ENCODE measurements around the gene FARS2.

Gene FARS2

DNA sequence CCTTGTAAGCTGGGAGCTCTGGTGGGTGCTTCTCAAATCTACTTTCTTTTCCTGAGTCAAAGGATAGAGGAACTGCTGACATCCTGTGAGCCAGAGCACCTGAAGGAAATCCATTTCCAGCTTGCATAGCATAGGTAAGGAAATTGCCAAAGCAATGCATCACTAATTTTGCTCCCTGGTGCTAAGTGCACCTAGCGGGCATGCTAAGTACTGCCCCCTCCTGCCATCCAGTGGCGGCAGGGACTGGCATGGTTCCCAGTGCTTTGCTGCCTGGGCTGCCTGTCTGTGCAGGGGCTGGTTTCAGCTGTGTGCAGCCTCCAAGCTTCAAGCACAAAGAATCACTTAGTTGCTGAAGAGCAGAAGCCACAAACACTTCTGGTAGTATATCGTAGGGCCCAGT, 63.9 kb downstream of the FARS2 start:
- DNase-seq: no peak

DNA sequence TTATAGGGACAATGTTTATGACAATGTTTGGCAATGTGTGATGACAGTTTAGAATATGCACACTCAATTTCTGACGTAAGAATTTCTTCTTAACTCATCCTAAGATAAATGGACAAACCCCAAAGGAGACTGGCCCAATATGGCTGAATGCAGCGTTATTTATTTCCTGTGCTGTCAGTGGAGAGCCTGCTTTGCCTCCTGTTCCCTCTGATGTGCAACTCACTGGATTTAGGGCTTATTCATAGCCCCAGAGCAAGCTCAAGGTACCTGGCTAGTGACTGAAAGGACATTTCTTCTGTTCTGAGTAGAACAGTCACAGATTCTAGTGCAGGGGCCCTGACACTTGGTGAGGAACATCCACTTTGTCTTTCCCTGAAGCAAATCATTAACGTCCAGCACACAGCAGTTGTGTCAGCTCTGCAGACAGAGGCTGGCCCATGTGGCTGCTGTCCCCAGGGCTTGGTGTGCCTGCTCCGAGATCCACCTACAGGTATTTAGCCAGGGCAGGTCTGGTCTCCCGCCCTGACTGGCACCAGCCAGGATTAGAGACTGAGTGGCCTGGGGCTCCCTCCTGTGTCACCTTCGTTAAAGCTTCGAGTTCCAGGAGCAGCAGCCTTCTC, 64.8 kb downstream of the FARS2 start:
- no peak for DNase-seq

DNA sequence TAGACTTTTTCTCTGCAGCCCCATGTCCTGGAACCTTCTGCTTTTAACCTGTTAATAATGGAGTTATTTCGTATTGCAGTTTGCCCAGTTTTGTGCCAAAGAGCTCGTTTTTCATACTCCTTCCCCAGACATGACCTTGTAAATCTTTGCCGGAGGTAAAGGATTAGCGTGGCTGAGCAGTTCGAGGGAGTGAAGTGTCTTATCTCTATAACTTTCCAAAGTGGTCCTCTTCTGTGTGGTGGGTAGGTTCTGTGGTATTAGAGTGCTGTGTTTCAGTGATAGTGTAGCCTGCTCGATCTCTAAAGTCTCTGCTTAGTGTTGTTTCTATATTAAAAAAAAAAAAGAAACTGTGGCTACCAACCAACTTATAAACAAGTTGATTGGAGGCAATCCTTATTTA, 67.5 kb downstream of the FARS2 start:
- DNase-seq: no peak

DNA sequence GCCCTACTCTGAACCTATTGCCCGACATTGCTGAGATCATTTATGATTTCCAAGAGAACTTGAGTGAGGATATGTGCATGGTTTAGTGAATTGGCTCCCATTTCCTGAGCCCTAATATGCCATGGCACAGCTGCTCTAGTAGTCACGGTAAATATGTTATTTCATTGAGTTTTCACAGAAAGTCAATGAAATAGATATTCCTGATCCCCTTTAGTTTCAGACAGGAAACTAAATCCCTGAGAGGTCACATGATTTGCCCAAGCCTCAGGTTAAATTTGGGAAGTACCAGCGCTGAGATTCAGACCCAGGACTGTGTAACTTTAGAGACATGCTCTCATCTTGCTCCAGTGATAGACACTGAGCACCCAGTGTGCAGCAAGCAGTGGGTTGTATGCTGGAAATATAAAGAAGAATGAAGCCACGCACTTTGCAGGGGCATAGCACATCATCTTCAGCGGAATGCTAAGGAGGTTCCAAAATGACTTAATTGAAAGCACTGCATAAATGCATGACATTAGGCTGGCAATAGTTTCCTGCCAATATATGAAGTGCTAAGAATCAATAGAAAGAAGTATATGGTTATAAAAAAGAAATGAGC, 70.6 kb downstream of the FARS2 start:
- DNase-seq: no peak

DNA sequence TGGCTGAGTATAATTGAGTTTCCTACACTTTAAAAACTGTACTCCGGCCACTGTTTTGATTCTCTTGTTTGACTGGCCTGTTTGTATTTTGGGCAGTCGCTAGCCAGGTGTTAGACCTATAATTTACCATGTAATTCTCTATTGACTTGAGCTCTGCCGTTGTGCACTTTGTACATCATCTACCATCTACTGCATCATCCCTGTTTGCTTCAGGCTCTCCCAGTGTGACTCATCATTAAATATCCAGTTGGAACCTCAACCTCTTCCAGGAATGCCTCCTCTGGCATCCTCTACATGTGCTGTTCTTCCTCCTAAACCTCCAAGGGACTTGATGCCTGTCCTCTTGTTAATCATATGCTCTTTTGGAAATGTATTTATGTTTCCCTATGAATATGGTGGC, 72.3 kb downstream of the FARS2 start:
- no peak for DNase-seq

DNA sequence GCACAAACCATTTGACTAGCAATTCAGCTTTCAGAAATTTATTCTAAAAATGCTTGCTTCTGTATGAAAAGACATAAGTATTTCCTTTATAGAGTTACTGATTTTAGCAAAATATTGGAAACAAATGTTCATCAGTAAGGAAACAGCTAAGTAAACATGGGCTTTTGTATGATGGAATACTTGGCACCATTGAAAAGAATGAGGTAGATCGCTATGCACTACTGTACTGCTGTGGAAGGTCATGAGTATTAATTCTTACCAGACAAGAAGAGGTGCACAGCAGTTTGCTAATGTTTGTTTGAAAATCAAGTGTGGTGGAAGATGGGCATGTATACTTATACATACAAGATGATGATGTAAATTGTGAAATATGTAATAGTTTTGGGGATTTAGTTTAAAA, 73.0 kb downstream of the FARS2 start:
- DNase-seq: no peak

DNA sequence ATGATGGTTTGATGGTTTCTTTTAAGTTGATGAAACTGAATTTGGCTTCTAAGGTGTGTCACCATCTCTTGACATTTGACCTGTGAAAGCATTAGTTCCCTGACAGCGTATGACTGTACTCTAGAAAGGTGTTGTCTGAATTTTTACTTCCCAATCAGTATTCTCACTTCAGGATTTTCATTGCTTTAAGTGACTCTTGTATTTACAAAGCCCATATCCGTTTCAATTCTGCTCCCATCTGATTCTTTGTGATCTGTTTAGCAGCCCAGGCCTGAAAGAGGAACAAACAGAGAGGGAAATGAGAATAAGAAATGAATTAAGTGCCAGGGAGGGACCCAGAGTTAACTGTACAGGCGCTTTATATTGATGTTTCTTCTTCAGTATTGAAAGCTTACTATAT, 73.7 kb downstream of the FARS2 start:
- DNase-seq: no peak

DNA sequence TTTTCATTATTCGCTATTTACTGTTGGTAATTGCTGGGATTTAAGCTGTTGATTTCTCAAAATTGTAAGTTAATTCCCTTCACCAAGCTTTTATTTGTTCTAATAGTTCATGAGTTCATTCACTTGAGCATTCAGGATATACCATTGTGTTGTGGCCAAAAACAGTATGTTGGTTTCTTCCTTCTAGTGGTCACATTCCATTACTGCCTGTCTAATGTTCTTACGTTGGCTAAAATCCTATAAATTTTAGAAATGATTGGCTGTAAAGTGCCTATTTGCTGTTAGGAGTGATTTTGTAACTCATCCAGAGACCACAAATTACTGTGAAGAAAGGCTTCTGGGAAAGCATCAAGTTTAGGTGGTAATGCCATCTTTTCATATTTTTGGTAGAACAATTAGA, 76.3 kb downstream of the FARS2 start:
- no peak for DNase-seq

DNA sequence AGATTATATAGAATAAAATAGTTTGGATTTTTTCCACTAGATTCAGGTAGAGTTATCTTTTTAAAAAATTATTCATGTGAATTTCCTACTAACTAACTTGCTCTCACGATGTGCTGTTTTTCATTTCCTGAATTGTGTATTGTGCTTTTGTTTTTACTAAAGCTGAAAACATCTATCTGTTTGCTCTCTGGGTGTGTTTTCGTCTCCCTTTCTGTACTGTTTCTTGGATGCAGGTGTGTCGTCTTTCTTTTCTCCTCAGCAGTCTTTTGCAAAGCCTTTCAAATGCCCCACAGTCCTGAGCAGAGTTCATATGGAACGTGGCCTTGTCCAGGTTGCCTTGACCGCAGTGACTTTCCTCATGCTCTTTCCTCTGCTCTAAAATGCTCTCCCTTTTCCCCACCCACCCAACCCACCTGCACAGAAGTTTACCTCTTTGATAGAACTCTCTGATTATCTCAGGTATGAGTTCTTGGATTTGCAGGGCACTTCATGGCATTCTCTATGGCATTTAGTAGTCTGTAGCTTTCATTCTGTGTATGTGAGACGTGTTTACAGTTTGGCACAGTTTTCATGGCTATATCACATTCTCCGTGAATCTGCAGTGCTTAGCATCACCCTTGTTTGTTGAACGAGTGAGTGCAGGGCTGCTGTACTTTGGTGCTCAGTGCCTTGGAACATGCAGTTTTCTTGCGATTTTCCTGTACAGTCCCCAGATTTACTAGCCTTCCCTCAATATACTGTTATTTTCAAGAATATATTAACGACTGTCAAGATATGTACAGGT, 77.1 kb downstream of the FARS2 start:
- no peak for DNase-seq

DNA sequence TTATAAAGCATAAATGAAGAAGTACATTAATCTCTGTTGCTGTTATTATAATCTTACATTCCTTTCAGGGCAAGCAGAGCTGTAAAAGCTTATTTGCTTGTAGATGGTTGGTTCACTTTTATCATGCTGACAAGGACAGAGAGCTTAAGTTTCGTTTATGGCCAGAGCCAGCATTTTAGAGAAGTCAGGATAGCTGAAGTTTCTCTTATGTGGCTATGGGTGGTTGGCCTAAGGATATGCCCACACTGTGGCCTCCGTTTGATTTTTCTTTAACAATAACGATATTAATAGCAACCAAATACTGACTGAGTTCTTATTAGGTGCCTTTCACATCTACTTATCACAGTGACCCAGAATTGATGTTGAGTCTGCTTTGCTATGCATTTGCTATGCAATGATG, 78.5 kb downstream of the FARS2 start:
- DNase-seq: no peak

DNA sequence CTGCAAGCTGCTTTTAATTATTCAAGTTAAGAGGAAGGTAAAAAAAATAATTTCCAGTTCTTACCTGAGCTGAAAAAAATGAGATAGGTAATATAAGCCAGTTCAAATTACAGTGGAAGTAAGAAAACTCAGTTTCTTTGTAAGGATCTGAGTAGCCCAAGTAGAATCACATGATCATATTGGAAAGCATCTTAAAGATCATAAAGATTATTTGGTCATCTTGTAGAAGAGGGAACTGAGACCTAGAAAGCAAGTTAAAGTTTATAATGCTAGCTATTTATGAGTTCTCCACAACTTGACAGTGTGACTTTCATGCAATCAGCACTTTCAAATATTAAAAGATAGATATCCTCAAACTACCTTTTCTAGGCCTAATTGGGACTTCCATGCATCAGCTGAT, 80.5 kb downstream of the FARS2 start:
- DNase-seq: no peak

DNA sequence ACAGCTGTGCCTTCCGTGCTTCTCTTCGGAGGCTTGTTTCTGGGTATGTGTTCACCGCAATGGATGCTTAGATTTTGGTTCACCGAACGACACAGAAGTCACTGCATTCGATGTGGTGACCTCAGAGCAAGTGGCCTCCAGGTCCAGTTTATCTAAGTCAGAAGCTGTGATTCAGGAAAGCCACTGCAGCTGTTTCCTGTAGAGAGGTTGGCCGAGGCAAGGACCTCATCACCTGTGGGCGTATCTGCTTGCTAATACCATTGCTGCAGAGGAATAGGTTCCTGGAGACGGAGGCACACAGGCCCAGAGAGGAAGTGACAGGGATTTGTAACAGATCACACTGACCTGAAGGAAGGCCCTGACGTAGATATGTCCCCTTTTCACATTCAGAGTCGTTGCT, 82.7 kb downstream of the FARS2 start:
- no peak for DNase-seq

DNA sequence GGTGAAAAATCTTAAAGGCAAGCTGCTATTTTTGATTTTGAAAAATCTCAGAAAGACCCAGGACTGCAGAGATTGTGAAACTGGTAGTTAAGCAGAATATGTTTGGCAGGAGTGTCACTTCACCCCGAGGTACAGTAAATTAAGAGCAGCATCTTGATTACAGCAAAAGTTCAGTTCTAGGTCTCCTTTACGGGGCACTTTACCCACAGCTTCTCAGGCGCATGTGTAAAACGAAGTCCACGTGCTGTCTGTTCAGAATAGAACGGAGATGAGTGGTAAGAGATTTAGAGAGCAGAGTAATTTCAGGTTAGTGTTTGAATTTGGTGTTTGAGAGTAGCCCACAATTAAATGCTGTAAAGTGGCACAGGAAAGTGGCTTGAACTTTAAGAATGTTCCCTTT, 84.0 kb downstream of the FARS2 start:
- DNase-seq: no peak

DNA sequence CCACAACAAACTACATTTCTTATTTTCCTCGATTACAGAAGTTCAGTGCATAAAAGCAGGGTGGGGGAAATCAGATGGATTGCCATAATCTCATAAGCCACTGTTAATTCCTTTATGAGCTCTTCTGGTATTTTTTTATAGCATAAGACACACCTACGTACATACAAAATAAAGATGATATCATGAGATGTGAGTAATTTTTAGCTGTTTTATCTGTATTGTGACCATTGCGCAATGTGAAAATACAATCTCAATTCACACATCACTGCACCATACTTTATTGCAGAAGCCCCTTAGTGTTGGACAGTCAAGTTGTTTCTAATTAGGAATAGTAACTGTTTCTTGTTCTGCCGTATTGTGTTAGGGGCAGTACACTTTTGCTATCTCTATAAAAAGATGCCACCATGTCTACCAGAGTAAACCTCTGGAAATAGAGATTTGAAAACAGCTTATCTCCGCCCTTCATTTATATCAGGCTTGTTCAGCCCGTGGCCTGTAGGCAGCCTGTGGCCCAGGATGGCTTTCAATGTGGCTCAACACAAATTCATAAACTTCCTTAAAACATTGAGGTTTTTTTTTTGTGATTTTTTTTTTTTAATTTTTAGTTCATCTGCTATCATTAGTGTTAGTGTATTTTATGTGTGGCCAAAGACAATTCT, 90.4 kb downstream of the FARS2 start:
- no peak for DNase-seq

DNA sequence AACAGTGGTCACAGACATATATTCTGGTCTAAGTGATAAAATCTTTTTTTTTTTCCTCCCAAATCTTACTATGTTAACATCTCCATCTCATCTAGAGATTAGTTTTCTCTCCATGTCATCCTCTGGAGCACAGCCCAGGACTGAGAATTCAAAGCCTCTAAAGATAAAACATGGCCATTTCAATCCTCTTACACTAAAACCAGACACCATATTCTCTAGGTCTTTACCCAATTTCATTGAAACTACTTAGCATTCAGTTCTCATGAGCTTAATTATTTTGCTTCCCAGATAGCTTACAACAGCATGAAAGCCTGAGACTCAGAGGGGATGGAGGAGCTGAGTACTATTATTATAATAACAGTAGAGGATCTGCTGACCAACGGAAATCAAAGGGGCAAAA, 92.7 kb downstream of the FARS2 start:
- DNase-seq: no peak

DNA sequence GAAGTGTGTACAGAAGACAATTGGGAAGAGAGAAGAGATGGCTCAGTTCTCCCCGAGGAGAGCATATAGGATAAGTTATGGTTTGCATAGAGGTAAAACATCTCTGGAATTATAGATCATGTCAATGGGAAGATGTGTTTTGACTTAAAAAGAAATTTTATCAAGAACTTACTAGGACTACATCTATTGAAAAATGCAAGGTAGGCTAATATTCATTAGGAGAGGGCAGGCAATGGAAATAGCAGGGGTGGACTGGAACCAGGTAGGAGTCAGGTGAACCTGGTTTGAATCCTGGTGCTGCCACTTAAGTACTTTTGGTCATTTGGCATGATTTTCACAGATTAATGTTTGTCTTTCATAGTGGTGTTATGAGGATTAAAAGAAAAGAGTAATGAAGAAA, 96.2 kb downstream of the FARS2 start:
- no peak for DNase-seq

DNA sequence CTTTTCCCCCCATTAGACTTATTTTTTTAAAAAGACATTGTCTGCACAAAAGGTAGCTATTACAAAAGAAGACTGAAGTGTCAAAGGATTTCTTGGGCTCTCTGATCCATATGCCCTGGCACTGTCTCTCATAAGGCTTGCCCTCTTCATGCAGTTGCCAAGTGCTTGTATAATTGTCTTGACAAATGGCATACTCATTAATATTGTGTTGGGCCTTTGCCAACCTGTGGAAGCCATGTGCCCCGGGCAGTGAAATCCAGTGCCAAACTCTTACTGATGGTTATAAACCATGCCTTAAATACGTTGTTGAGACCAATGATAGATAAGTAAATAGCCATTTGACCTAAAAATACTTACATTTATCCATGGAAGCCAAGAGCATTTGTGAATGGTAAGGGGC, 98.1 kb downstream of the FARS2 start:
- DNase-seq: no peak

DNA sequence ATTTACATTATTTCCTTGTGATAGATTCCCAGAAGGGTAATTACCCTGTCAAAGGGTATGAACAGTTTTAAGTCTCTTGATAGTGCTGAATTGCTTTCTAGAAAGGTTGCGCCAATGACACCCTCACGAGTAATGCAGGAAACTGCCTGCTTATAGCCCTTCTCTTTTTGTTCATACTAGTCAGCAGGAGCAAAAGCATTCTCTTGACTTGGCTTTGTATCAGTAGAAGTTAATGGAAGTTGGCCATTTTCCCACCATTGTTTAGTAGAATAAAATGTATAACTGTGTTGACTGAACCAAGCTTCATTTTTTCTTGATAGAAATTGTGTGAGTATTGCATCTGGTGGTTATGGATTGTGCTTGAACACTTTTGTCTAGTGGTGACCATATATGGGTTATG, 100.1 kb downstream of the FARS2 start:
- DNase-seq: no peak

DNA sequence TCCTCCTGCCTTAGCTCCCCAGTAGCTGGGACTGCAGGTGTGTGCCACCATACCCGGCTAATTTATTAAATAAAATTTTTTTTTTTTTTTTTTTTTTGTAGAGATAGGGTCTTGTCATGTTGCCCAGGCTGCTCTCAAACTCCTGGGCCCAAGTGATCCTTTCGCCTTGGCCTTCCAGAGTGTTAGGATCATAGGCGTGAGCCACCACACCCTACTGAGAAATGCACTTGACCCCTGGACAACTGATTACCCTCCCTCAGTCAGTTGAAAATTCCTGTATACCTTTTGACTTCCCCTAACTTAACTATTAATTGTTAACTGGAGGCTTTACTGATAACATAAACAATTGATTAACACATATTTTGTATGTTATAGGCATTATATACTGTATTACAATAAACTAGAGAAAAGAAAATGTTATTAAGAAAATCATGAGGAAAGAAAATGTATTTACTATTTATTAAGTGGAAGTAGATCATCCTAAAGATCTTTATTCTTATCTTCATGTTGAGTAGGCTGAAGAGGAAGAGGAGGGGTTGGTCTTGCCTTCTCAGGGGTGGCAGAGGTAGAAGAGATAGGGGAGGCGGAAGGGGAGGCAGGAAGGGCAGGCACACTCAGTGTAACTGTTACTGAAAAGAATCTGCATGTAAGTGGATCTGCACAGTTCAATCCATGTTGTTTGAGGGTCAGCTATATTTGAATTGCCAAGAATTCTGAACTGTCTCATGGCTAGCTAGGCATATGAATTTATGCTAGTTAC, 104.3 kb downstream of the FARS2 start:
- no peak for DNase-seq

DNA sequence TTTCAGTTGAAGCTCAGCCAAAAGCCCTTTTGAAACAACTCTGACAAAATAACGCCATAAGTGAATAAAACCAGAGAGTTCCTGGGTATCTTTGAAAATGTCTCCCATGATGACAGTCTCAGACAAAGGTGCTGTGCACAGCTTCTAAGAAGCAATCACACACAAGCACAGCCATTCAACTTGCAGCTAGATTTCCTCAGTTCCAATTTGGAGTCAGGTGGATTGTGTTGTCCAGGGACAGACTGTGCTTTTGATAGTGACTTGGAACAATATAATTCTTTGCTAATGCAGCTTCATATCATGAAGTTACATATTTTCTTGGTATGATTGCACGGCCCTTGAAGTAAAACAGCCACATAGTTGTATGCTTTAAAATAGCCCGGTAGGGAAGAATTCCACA, 105.6 kb downstream of the FARS2 start:
- no peak for DNase-seq

DNA sequence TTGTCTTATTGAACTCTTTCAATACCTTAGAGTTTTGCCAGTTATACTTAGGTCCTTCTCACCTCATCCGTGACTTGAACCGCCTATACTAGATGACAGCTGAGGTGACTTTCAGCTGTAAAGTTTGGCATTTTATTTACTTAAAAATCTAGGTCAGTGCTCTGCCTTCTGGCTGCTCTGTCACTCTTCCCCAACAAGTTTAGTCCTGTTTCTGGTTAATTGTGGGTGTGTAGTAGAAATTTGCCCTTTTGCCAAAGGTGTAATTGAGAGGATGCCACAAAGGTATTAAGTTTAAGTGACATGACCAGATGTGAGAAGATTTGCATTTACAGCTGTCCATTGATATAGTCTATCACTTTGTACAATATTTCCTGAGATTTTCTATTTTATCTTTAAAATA, 106.2 kb downstream of the FARS2 start:
- no peak for DNase-seq

DNA sequence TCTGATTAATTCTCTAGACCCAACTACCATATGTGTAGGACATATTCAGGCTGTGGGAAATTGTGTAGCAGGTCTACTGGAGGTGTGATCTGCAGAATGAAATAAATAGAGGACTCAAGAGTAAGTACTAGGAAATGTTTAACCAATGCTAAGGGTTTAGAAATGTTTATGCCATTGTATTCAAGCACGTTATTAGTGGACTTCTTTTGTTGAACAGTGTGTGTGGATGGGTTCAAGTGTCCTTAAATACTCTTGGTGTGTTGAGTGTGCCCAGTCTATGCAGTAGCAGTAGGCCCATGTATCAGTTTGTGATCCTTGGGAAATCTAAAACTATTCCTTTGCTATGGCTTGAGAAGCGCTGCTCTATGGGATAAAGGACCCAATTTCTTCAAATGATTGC, 112.1 kb downstream of the FARS2 start:
- no peak for DNase-seq

DNA sequence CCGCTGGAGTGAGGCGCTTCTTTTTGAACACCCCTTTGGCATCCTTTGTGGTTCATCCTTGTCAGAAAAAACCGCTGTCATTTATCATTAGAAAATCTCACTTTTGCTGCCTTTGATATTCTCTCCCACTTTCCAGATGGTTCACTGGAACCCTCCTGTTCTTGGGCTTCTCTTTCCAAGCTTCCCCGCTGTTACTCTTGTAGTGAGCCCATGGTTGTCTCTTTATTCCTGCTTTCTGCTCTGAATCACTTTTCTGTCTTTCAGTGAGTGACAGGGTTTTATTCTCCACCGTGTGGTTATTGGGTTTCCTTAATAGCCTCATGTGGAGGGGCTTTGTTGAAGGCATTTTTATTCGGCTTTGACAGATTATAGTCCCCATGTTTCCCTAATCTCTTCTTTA, 117.0 kb downstream of the FARS2 start:
- no peak for DNase-seq
